HCT116 (cell line): ENCODE measurements around the gene PACS2.

Experiments
- CEBPB ChIP-seq: IDR thresholded peaks from 2 replicates; pipeline ENCODE4 v1.6.1; 2012; ENCODE audit warnings: low read depth
- CTCF ChIP-seq, 3 experiments: fragments of 200-600 bp in 1 of 3; sonication (generic) in 1 of 3; IDR thresholded peaks in 2 of 3; conservative IDR thresholded peaks in 1 of 3; 2 replicates each; pipeline ENCODE4 v1.5.1; 2012 to 2017; ENCODE audit warnings: low read depth in 2 of 3, low read length in 2 of 3, antibody characterized with exemption in 1 of 3, borderline replicate concordance in 1 of 3, control low read depth in 1 of 3, mild to moderate bottlenecking in 1 of 3, mixed read lengths in 1 of 3, mixed run types in 1 of 3, moderate library complexity in 1 of 3; ENCODE audit not compliant: insufficient read depth in 1 of 3
- EZH2 ChIP-seq: fragments of 200-600 bp; sonication (generic); IDR thresholded peaks from 2 replicates; pipeline ENCODE4 v1.6.1; 2017; ENCODE audit warnings: antibody characterized with exemption, mixed run types
- EZH2phosphoT487 ChIP-seq: fragments of 200-600 bp; IDR thresholded peaks from 2 replicates; pipeline ENCODE4 v1.6.1; 2018; ENCODE audit warnings: antibody characterized with exemption, borderline replicate concordance
- POLR2A ChIP-seq: IDR thresholded peaks from 2 replicates; pipeline ENCODE4 v1.7.0; 2011; ENCODE audit warnings: borderline replicate concordance; ENCODE audit not compliant: insufficient read depth, insufficient read length; ENCODE audit errors: extremely low read depth
- POLR2AphosphoS5 ChIP-seq: IDR thresholded peaks from 2 replicates; pipeline ENCODE4 v1.6.1; 2011; ENCODE audit warnings: mild to moderate bottlenecking, low read depth, low read length, moderate library complexity
- RAD21 ChIP-seq: IDR thresholded peaks from 2 replicates; pipeline ENCODE4 v1.6.1; 2012; ENCODE audit warnings: low read depth, mild to moderate bottlenecking
- SRF ChIP-seq: IDR thresholded peaks from 2 replicates; pipeline ENCODE4 v1.6.1; 2012; ENCODE audit warnings: low read depth
- TF ChIP-seq, protein P1 (sequence below): IDR thresholded peaks from 2 replicates; pipeline ENCODE4 v1.6.1; 2012; ENCODE audit warnings: low read depth

- TF ChIP-seq EZH2phosphoT487 (no peak), EZH2 (no peak), SRF (no peak), CTCF (IDR thresholded peaks at IDR 0.05 in 2 of 3, conservative IDR thresholded peaks at IDR 0.05 in 1 of 3; ENCODE audit: borderline replicate concordance in 1 of 3, insufficient read depth in 1 of 3, low read depth in 2 of 3, low read length in 2 of 3) (no peak), POLR2AphosphoS5 (no peak), POLR2A (no peak), RAD21 (no peak), CEBPB (no peak)
- TF ChIP-seq, protein P1, sequence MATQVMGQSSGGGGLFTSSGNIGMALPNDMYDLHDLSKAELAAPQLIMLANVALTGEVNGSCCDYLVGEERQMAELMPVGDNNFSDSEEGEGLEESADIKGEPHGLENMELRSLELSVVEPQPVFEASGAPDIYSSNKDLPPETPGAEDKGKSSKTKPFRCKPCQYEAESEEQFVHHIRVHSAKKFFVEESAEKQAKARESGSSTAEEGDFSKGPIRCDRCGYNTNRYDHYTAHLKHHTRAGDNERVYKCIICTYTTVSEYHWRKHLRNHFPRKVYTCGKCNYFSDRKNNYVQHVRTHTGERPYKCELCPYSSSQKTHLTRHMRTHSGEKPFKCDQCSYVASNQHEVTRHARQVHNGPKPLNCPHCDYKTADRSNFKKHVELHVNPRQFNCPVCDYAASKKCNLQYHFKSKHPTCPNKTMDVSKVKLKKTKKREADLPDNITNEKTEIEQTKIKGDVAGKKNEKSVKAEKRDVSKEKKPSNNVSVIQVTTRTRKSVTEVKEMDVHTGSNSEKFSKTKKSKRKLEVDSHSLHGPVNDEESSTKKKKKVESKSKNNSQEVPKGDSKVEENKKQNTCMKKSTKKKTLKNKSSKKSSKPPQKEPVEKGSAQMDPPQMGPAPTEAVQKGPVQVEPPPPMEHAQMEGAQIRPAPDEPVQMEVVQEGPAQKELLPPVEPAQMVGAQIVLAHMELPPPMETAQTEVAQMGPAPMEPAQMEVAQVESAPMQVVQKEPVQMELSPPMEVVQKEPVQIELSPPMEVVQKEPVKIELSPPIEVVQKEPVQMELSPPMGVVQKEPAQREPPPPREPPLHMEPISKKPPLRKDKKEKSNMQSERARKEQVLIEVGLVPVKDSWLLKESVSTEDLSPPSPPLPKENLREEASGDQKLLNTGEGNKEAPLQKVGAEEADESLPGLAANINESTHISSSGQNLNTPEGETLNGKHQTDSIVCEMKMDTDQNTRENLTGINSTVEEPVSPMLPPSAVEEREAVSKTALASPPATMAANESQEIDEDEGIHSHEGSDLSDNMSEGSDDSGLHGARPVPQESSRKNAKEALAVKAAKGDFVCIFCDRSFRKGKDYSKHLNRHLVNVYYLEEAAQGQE, result no peak
Measured at GRCh38 chr14:105336477-105337287, 22.1 kb downstream of the PACS2 start.
